ENCODE results near the gene PNLDC1. TPM values are rescaled to one million over a fixed set of nuclear protein-coding genes. Genes with fewer than 3 reads are reported as not detected.

PNLDC1 gene
- total and polyA plus RNA-seq, 2 experiments from 2014 or later: not detected

- ATAC-seq: no peak
Observed at GRCh38 chr6:159762681-159763293, 37.3 kb upstream of the PNLDC1 start.

More at GRCh38 chr6:159762681-159763293, 37.3 kb upstream of the PNLDC1 start:
- DNase-seq (ENCODE audit: low spot score): peak; percentile 20
- H3K79me2 ChIP-seq (replicated peaks; ENCODE audit: insufficient read depth): peaks cover 44% of the 10 kb centered on the region
- TF ChIP-seq ETS1 (IDR thresholded peaks at IDR 0.05) (no peak), CREB1 (CRISPR knock-in tag; IDR thresholded peaks at IDR 0.05; ENCODE audit: low read depth) (no peak), NANOG (IDR thresholded peaks at IDR 0.05; ENCODE audit: borderline replicate concordance) (no peak), EZH2phosphoT487 (IDR thresholded peaks at IDR 0.05; ENCODE audit: unreplicated experiment) (no peak), ZNF462 (CRISPR knock-in tag; IDR thresholded peaks at IDR 0.05) (no peak), EZH2 (IDR thresholded peaks at IDR 0.05; ENCODE audit: low read depth, unreplicated experiment) (no peak), JUNB (IDR thresholded peaks at IDR 0.05; ENCODE audit: unreplicated experiment) (no peak), CTCF (conservative IDR thresholded peaks at IDR 0.05; ENCODE audit: low read depth in 2 of 2) (no peak), STAT1 (IDR thresholded peaks at IDR 0.05; ENCODE audit: unreplicated experiment) (no peak), REST (IDR thresholded peaks at IDR 0.05; ENCODE audit: unreplicated experiment) (no peak), ZNF114 (CRISPR knock-in tag; IDR thresholded peaks at IDR 0.05) (no peak), POLR2AphosphoS5 (IDR thresholded peaks at IDR 0.05; ENCODE audit: low read depth) (no peak), ZNF331 (CRISPR knock-in tag; IDR thresholded peaks at IDR 0.05; ENCODE audit: low read depth) (no peak)
- no peaks in the 10 kb centered on the region for H3K9me2 ChIP-seq (ENCODE audit: insufficient read depth)
- Mint-ChIP-seq H3K27me3 (ENCODE audit: insufficient read depth, low read depth, poor library complexity) (peaks cover 20% of the 10 kb centered on the region), H3K9me3 (no peaks in the 10 kb centered on the region; the same call in 2 of the 3 replicates), H3K4me3 (peak overlapping the region; percentile 90), H3K4me1 (peaks cover 37% of the 10 kb centered on the region), H3K27ac (peak overlapping the region; percentile 82), H3K36me3 (ENCODE audit: low read depth) (peaks cover 71% of the 10 kb centered on the region)
- peaks cover 41% of the 10 kb centered on the region for H3K36me3 ChIP-seq (ENCODE audit: insufficient read depth)
- peak overlapping the region; percentile 83 for H3K4me2 ChIP-seq
- H3K27ac ChIP-seq (ENCODE audit: low read depth): no peak overlapping the region
- peaks cover 18% of the 10 kb centered on the region for H3K4me1 ChIP-seq (ENCODE audit: insufficient read depth)
- peak overlapping the region; percentile 88 for H3K4me3 ChIP-seq
- no peaks in the 10 kb centered on the region for H3K27me3 ChIP-seq (ENCODE audit: insufficient read depth)
- peaks cover 9% of the 10 kb centered on the region; the same call in 1 of the 2 replicates for H4K20me1 ChIP-seq (replicated peaks; ENCODE audit: insufficient read depth)
- H2AFZ ChIP-seq: no peak overlapping the region
- peaks cover 5% of the 10 kb centered on the region for H3F3A ChIP-seq (replicated peaks; ENCODE audit: low read depth)

Measured in GM23338 (cell line).